ENCODE data around the gene PIGU. TPM values are rescaled to one million over a fixed set of nuclear protein-coding genes. Genes with fewer than 3 reads are reported as not detected.

PIGU gene
- total and polyA plus RNA-seq, 2 of the 13 experiments (the other 11 are each of a cell fraction or from before 2014, with no cell fraction given) = 45.5 to 231 TPM

DNA sequence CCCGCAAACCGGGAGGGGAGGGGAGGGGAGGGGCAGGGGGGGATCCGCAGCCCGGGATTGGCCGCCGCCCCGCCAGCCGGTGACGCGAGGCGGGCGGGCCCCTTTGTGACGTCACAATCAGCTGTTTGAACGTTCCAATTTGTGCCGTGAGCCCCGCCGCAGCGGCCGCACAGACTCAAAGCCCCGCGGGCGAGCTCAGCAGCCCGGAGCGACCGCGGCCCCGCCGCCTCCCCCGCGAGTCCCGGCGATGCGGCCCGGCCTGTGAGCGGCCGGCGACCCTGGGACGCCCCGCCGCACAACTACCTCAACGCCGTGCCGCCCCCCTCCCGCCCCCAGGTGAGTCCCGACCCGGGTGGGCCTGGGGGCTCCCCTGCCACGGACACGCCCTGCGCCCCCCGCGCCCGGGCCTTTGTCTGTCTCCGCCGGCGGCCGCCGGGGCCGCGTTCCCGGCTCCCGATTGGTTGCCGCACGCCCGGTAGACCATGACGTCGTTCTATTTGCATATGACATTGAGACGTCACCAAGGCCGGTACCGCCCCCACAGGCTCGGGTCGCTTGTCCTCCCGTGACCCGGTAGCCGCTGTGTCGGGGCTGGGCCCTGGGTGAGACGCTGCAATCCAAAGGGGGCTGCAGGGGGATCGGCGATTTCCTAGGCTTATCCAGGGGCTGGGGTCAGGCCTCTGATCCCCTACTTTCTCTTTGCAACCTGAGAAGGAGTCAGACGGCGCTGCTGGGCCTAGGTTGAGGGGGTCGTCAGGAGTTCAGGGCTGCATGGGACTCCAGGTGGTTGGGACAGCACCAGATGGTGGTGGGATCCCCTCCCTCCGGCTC is 27.5 kb upstream of the PIGU start, which contains the start of gene TP53INP2 (continued):
- TF ChIP-seq, protein P1, sequence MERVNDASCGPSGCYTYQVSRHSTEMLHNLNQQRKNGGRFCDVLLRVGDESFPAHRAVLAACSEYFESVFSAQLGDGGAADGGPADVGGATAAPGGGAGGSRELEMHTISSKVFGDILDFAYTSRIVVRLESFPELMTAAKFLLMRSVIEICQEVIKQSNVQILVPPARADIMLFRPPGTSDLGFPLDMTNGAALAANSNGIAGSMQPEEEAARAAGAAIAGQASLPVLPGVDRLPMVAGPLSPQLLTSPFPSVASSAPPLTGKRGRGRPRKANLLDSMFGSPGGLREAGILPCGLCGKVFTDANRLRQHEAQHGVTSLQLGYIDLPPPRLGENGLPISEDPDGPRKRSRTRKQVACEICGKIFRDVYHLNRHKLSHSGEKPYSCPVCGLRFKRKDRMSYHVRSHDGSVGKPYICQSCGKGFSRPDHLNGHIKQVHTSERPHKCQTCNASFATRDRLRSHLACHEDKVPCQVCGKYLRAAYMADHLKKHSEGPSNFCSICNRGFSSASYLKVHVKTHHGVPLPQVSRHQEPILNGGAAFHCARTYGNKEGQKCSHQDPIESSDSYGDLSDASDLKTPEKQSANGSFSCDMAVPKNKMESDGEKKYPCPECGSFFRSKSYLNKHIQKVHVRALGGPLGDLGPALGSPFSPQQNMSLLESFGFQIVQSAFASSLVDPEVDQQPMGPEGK (CRISPR knock-in tag; IDR thresholded peaks at IDR 0.05) = peak; percentile 59
- peak; percentile 76 for TF ChIP-seq RBM39 (IDR thresholded peaks at IDR 0.05; ENCODE audit: low read depth, low read length, poor library complexity, severe bottlenecking)
- no peak; the same call in 1 of the 2 replicates for TF ChIP-seq KAT8 (CRISPR knock-in tag; IDR thresholded peaks at IDR 0.05)
- TF ChIP-seq ZNF124 (CRISPR knock-in tag; IDR thresholded peaks at IDR 0.05) = no peak; the same call in 1 of the 2 replicates
- peak; percentile 55; the same call in 1 of the 2 replicates for TF ChIP-seq GFI1 (CRISPR knock-in tag; IDR thresholded peaks at IDR 0.05; ENCODE audit: borderline replicate concordance)
- TF ChIP-seq, protein P2, sequence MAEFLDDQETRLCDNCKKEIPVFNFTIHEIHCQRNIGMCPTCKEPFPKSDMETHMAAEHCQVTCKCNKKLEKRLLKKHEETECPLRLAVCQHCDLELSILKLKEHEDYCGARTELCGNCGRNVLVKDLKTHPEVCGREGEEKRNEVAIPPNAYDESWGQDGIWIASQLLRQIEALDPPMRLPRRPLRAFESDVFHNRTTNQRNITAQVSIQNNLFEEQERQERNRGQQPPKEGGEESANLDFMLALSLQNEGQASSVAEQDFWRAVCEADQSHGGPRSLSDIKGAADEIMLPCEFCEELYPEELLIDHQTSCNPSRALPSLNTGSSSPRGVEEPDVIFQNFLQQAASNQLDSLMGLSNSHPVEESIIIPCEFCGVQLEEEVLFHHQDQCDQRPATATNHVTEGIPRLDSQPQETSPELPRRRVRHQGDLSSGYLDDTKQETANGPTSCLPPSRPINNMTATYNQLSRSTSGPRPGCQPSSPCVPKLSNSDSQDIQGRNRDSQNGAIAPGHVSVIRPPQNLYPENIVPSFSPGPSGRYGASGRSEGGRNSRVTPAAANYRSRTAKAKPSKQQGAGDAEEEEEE (CRISPR knock-in tag; IDR thresholded peaks at IDR 0.05; ENCODE audit: borderline replicate concordance) = no peak
- TF ChIP-seq, protein P3, sequence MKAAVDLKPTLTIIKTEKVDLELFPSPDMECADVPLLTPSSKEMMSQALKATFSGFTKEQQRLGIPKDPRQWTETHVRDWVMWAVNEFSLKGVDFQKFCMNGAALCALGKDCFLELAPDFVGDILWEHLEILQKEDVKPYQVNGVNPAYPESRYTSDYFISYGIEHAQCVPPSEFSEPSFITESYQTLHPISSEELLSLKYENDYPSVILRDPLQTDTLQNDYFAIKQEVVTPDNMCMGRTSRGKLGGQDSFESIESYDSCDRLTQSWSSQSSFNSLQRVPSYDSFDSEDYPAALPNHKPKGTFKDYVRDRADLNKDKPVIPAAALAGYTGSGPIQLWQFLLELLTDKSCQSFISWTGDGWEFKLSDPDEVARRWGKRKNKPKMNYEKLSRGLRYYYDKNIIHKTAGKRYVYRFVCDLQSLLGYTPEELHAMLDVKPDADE (CRISPR knock-in tag; IDR thresholded peaks at IDR 0.05) = no peak
- TF ChIP-seq PHF8 (CRISPR knock-in tag; IDR thresholded peaks at IDR 0.05) = peak; percentile 70
- no peak for TF ChIP-seq ZMYM3 (CRISPR knock-in tag; IDR thresholded peaks at IDR 0.05)
- no peak for TF ChIP-seq TBX2 (CRISPR knock-in tag; IDR thresholded peaks at IDR 0.05; ENCODE audit: borderline replicate concordance)
- TF ChIP-seq, protein P4, sequence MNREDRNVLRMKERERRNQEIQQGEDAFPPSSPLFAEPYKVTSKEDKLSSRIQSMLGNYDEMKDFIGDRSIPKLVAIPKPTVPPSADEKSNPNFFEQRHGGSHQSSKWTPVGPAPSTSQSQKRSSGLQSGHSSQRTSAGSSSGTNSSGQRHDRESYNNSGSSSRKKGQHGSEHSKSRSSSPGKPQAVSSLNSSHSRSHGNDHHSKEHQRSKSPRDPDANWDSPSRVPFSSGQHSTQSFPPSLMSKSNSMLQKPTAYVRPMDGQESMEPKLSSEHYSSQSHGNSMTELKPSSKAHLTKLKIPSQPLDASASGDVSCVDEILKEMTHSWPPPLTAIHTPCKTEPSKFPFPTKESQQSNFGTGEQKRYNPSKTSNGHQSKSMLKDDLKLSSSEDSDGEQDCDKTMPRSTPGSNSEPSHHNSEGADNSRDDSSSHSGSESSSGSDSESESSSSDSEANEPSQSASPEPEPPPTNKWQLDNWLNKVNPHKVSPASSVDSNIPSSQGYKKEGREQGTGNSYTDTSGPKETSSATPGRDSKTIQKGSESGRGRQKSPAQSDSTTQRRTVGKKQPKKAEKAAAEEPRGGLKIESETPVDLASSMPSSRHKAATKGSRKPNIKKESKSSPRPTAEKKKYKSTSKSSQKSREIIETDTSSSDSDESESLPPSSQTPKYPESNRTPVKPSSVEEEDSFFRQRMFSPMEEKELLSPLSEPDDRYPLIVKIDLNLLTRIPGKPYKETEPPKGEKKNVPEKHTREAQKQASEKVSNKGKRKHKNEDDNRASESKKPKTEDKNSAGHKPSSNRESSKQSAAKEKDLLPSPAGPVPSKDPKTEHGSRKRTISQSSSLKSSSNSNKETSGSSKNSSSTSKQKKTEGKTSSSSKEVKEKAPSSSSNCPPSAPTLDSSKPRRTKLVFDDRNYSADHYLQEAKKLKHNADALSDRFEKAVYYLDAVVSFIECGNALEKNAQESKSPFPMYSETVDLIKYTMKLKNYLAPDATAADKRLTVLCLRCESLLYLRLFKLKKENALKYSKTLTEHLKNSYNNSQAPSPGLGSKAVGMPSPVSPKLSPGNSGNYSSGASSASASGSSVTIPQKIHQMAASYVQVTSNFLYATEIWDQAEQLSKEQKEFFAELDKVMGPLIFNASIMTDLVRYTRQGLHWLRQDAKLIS (CRISPR knock-in tag; IDR thresholded peaks at IDR 0.05) = no peak
- TF ChIP-seq, protein P5, sequence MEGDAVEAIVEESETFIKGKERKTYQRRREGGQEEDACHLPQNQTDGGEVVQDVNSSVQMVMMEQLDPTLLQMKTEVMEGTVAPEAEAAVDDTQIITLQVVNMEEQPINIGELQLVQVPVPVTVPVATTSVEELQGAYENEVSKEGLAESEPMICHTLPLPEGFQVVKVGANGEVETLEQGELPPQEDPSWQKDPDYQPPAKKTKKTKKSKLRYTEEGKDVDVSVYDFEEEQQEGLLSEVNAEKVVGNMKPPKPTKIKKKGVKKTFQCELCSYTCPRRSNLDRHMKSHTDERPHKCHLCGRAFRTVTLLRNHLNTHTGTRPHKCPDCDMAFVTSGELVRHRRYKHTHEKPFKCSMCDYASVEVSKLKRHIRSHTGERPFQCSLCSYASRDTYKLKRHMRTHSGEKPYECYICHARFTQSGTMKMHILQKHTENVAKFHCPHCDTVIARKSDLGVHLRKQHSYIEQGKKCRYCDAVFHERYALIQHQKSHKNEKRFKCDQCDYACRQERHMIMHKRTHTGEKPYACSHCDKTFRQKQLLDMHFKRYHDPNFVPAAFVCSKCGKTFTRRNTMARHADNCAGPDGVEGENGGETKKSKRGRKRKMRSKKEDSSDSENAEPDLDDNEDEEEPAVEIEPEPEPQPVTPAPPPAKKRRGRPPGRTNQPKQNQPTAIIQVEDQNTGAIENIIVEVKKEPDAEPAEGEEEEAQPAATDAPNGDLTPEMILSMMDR (CRISPR knock-in tag; IDR thresholded peaks at IDR 0.05) = no peak
- TF ChIP-seq, protein P6, sequence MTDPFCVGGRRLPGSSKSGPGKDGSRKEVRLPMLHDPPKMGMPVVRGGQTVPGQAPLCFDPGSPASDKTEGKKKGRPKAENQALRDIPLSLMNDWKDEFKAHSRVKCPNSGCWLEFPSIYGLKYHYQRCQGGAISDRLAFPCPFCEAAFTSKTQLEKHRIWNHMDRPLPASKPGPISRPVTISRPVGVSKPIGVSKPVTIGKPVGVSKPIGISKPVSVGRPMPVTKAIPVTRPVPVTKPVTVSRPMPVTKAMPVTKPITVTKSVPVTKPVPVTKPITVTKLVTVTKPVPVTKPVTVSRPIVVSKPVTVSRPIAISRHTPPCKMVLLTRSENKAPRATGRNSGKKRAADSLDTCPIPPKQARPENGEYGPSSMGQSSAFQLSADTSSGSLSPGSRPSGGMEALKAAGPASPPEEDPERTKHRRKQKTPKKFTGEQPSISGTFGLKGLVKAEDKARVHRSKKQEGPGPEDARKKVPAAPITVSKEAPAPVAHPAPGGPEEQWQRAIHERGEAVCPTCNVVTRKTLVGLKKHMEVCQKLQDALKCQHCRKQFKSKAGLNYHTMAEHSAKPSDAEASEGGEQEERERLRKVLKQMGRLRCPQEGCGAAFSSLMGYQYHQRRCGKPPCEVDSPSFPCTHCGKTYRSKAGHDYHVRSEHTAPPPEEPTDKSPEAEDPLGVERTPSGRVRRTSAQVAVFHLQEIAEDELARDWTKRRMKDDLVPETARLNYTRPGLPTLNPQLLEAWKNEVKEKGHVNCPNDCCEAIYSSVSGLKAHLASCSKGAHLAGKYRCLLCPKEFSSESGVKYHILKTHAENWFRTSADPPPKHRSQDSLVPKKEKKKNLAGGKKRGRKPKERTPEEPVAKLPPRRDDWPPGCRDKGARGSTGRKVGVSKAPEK (CRISPR knock-in tag; IDR thresholded peaks at IDR 0.05; ENCODE audit: borderline replicate concordance) = no peak
- peak; percentile 88 for TF ChIP-seq ZNF891 (CRISPR knock-in tag; IDR thresholded peaks at IDR 0.05)
